NOMO-1 treated with DMSO at 0.1 percent for 48 hours (cell line): ENCODE data around the gene WDR45B.
"Not testable (repeated sequence)": the region's sequence is repeated elsewhere in the genome, so short reads cannot be mapped to it uniquely, and the experiment has no call there.

ENCODE experiments used
- DNase-seq: peaks from one replicate; lab custom pipeline; 2025; ENCODE audit not compliant: unreplicated experiment; lab: John Stamatoyannopoulos, UW

Gene WDR45B

GRCh38 chr17:82587234-82588086 lies 60.8 kb downstream of the WDR45B start:
- no peak for DNase-seq

GRCh38 chr17:82586576-82587233 lies 61.5 kb downstream of the WDR45B start:
- no peak for DNase-seq

GRCh38 chr17:82585935-82586575 lies 62.2 kb downstream of the WDR45B start:
- not testable (repeated sequence) for DNase-seq

GRCh38 chr17:82583720-82584234 lies 64.5 kb downstream of the WDR45B start:
- DNase-seq = no peak

- no peak for DNase-seq
These were observed 65.5 kb downstream of the WDR45B start for GRCh38 chr17:82582709-82583108.

GRCh38 chr17:82582213-82582612 lies 66.0 kb downstream of the WDR45B start:
- no peak for DNase-seq

GRCh38 chr17:82579969-82580368 lies 68.3 kb downstream of the WDR45B start:
- DNase-seq = not testable (repeated sequence)

GRCh38 chr17:82577300-82577699 lies 70.9 kb downstream of the WDR45B start:
- DNase-seq = no peak

- DNase-seq = not testable (repeated sequence)
These were observed 72.5 kb downstream of the WDR45B start for GRCh38 chr17:82575581-82576221.

- no peak for DNase-seq
These were observed 74.2 kb downstream of the WDR45B start for GRCh38 chr17:82574041-82574440.

GRCh38 chr17:82571855-82572254 lies 76.4 kb downstream of the WDR45B start:
- no peak for DNase-seq

- DNase-seq = no peak
These were observed 78.0 kb downstream of the WDR45B start for GRCh38 chr17:82570277-82570676.

GRCh38 chr17:82569621-82570020 lies 78.6 kb downstream of the WDR45B start:
- no peak for DNase-seq

GRCh38 chr17:82568997-82569393 lies 79.2 kb downstream of the WDR45B start:
- DNase-seq = no peak

GRCh38 chr17:82567286-82567685 lies 81.0 kb downstream of the WDR45B start:
- DNase-seq = no peak

- DNase-seq = no peak
These were observed 81.9 kb downstream of the WDR45B start for GRCh38 chr17:82566129-82566960.

- DNase-seq = no peak
These were observed 82.7 kb downstream of the WDR45B start for GRCh38 chr17:82565551-82565950.
